Osteocyte (in vitro differentiated cells): ENCODE data around the gene DOLPP1. TPM values are rescaled to one million over a fixed set of nuclear protein-coding genes. Genes with fewer than 3 reads are reported as not detected.
A peak's percentile ranks its signal among the peaks of the same experiment; 100 is the strongest.
"Not testable (repeated sequence)": the region's sequence is repeated elsewhere in the genome, so short reads cannot be mapped to it uniquely, and the experiment has no call there.

Source experiments
- DNase-seq: peaks from one replicate; pipeline ENCODE4 v3.0.0; 2021; ENCODE audit warnings: mixed read lengths; ENCODE audit not compliant: unreplicated experiment; ENCODE audit errors: extremely low spot score
- H3K27ac Mint-ChIP-seq: one replicate; pipeline ENCODE4 v1.8.0; 2021; ENCODE audit warnings: mild to moderate bottlenecking, mixed read lengths; ENCODE audit not compliant: unreplicated experiment
- H3K27me3 Mint-ChIP-seq: one replicate; pipeline ENCODE4 v1.8.0; 2021; ENCODE audit warnings: mixed read lengths; ENCODE audit not compliant: unreplicated experiment
- H3K36me3 Mint-ChIP-seq: one replicate; pipeline ENCODE4 v1.8.0; 2021; ENCODE audit warnings: mixed read lengths; ENCODE audit not compliant: unreplicated experiment
- H3K4me1 Mint-ChIP-seq: one replicate; pipeline ENCODE4 v1.8.0; 2021; ENCODE audit warnings: mixed read lengths; ENCODE audit not compliant: unreplicated experiment
- H3K4me3 Mint-ChIP-seq: one replicate; pipeline ENCODE4 v1.8.0; 2021; ENCODE audit warnings: mild to moderate bottlenecking, moderate library complexity, mixed read lengths; ENCODE audit not compliant: unreplicated experiment
- H3K9me3 Mint-ChIP-seq: one replicate; pipeline ENCODE4 v1.8.0; 2021; ENCODE audit warnings: mixed read lengths; ENCODE audit not compliant: unreplicated experiment
- long read RNA-seq: library from polyadenylated mRNA; unstranded; transcript quantifications from one replicate; pipeline ENCODE4 v2.0.0, GENCODE V29; 2021
- total RNA-seq: library from RNA; stranded (reverse); gene quantifications from 2 replicates; pipeline ENCODE4 v1.2.1, GENCODE V29; 2021
- TF ChIP-seq, protein P1 (sequence below): fragments of 200-600 bp; sonication (generic); IDR thresholded peaks from 2 replicates; pipeline ENCODE4 v1.5.0; 2021; ENCODE audit warnings: antibody characterized with exemption, mild to moderate bottlenecking, moderate library complexity

DOLPP1 gene, protein sequence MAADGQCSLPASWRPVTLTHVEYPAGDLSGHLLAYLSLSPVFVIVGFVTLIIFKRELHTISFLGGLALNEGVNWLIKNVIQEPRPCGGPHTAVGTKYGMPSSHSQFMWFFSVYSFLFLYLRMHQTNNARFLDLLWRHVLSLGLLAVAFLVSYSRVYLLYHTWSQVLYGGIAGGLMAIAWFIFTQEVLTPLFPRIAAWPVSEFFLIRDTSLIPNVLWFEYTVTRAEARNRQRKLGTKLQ
- 13.3 and 19.3 TPM in 2 replicates for total RNA-seq
- long read RNA-seq, transcript DOLPP1-203 (7 exons, 2,037 nt), result minor isoform, 6 of 44 reads
- long read RNA-seq, transcript DOLPP1-202 (8 exons, 2,177 nt), result major isoform, 34 of 44 reads
- long read RNA-seq, partial matches to known transcripts, result 2 of 44 reads
- long read RNA-seq, other reads (novel, unspliced or antisense), result 2 of 44 reads

DNA sequence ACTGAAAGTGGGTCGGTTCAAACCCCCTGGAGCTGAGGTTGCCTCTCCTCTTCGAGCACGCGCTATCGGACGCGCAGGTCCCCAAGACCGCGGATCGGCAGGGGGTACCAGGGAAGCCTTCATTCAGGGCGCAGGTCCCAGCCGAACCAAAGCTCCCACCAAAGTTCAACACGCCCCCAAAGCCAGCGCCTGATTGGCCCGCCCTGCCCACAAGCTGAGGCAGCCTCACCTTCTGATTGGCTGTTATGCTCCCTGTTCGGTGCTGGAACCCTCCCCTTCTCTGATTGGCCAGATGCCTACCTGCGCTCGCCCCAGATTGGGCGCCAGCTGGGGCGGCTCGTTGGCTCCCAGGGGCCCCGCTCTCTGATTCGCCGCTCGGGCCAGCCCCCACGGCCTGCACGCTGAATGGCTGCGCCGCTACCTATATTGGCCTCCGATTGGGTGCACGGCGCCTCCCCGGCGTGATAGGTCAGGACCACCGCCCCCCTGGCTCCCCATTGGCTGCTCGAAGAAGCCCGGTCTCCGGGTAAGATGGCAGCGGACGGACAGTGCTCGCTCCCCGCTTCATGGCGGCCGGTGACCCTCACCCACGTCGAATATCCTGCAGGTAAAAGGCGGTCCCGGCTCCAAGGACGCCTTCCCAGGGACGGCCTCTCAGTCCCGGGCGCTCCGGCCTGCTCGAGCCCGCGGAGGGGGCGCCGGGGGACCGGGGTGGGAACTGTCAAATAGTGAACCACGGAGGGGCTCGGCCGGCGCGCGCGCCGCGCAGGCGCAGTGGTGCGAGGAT is at the start of gene DOLPP1:
DOLPP1 (plus strand) TSS at position 511 of the 787 bp plus-strand sequence; CDS start at position 532, 21 bp downstream.
- peaks cover 15% of the 10 kb centered on the region for H3K4me1 Mint-ChIP-seq
- no peaks in the 10 kb centered on the region for H3K36me3 Mint-ChIP-seq
- H3K4me3 Mint-ChIP-seq, result peak within 1 kb of the TSS; percentile 83
- H3K27ac Mint-ChIP-seq, result peak within 1 kb of the TSS; percentile 62
- no peaks in the 10 kb centered on the region for H3K9me3 Mint-ChIP-seq
- H3K27me3 Mint-ChIP-seq, result no peaks in the 10 kb centered on the region
- TF ChIP-seq, protein P1, sequence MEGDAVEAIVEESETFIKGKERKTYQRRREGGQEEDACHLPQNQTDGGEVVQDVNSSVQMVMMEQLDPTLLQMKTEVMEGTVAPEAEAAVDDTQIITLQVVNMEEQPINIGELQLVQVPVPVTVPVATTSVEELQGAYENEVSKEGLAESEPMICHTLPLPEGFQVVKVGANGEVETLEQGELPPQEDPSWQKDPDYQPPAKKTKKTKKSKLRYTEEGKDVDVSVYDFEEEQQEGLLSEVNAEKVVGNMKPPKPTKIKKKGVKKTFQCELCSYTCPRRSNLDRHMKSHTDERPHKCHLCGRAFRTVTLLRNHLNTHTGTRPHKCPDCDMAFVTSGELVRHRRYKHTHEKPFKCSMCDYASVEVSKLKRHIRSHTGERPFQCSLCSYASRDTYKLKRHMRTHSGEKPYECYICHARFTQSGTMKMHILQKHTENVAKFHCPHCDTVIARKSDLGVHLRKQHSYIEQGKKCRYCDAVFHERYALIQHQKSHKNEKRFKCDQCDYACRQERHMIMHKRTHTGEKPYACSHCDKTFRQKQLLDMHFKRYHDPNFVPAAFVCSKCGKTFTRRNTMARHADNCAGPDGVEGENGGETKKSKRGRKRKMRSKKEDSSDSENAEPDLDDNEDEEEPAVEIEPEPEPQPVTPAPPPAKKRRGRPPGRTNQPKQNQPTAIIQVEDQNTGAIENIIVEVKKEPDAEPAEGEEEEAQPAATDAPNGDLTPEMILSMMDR, result no peak
- peak; percentile 100 for DNase-seq

DNA sequence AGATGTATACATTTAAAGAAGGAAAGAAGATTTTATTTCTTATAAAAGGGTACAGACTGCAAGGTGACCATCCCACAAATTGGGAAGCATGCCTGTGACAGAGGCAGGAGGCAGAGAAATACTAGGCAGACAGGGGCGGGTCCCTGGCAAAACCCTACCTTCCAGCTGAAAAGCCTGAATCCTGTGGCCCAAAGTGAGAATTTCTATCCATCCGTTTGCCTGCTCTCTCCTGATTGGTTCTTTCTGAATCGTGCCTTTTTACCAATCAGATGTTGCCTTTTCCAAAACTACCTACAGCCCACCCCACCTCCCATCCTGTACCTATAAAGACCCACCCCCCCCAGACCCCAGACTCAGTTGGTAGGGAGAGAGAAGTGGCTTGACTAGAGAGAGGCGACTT is 49.4 kb upstream of the DOLPP1 start:
- no peak for DNase-seq
- Mint-ChIP-seq H3K9me3 (no peaks in the 10 kb centered on the region), H3K36me3 (no peaks in the 10 kb centered on the region), H3K4me1 (peaks cover 16% of the 10 kb centered on the region), H3K4me3 (no peak overlapping the region), H3K27me3 (no peaks in the 10 kb centered on the region), H3K27ac (no peak overlapping the region)
- TF ChIP-seq, protein P1, result no peak

DNA sequence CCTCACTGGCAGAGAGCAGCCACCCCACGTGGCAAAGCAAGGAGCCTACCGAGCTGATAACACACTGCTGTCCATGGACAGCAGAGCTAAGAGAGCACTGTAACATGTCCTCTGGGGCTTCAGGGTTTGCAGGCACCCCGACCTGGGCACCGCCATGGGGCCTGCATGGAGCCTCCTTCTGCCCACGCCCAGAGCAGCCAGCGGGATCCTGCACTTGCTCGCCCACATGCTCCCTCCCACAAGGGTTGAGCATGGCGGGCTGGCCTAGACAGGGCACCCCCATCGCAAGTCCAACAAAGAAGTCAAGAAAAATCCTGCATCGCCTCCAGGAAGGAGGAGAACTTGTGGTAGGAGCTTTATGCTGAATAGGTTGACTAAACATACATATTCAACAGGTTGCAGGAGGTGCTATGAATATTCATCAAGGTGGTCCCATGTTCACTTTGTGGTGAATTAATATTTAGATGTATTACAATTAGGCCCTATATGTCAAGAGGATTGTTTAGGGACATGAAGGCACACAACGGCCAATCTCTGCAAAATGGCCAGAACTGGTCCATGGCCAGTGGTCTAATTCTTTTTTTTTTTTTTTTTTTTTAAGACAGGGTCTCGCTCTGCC is 48.3 kb upstream of the DOLPP1 start:
- peaks cover 16% of the 10 kb centered on the region for H3K4me1 Mint-ChIP-seq
- no peaks in the 10 kb centered on the region for H3K27me3 Mint-ChIP-seq
- TF ChIP-seq, protein P1, result no peak
- H3K9me3 Mint-ChIP-seq, result no peaks in the 10 kb centered on the region
- no peaks in the 10 kb centered on the region for H3K36me3 Mint-ChIP-seq
- no peak overlapping the region for H3K4me3 Mint-ChIP-seq
- DNase-seq, result no peak
- no peak overlapping the region for H3K27ac Mint-ChIP-seq

DNA sequence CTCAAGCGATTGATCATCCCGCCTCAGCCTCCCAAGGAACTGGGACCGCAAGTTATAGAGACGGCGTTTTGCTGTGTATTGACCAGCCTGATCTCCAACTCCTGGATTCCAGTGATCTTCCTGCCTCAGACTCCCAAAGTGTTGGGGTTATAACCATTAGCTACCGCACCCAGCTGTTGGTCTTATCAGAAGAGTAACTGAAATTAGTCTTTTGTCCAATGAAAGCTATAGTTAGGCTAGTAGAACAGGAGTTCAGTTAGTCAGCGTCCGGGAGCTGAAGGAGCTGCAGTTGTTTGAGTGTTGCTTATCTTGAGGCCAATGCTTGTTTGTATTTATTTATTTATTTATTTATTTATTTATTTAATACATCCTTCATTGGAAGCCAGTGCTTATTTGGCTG is 47.7 kb upstream of the DOLPP1 start:
- Mint-ChIP-seq H3K27ac (no peak overlapping the region), H3K36me3 (no peaks in the 10 kb centered on the region), H3K9me3 (no peaks in the 10 kb centered on the region), H3K4me1 (peaks cover 21% of the 10 kb centered on the region), H3K4me3 (no peak overlapping the region), H3K27me3 (no peaks in the 10 kb centered on the region)
- TF ChIP-seq, protein P1, result no peak
- no peak for DNase-seq

DNA sequence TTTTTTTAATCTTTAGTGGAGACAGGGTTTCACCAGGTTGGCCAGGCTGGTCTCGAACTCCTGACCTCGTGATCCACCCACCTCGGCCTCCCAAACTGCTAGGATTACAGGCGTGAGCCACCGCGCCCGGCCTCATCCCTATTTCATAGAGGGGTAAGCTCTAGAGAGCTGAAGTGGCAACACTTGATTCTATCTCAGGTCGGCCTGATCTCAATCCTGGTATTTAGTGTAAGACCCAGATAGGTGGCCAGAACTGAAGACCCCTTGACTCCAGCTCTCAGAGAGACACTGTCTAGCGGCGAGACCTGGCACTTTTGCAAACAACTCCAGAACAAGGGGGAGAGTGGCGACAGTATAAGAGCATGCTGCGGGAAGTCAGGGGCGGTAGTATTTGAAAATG is 45.1 kb upstream of the DOLPP1 start:
- H3K27ac Mint-ChIP-seq, result peak overlapping the region; percentile 77

More for the DNA sequence above, 45.1 kb upstream of the DOLPP1 start:
- H3K27me3 Mint-ChIP-seq, H3K36me3 Mint-ChIP-seq, H3K9me3 Mint-ChIP-seq, DNase-seq: not testable (repeated sequence)
- Mint-ChIP-seq H3K4me3 (peak overlapping the region; percentile 97), H3K4me1 (peaks cover 25% of the 10 kb centered on the region)
